ENCODE measurements around the gene RHBDF2. TPM values are rescaled to one million over a fixed set of nuclear protein-coding genes. Genes with fewer than 3 reads are reported as not detected.
"Not testable (repeated sequence)": the region's sequence is repeated elsewhere in the genome, so short reads cannot be mapped to it uniquely, and the experiment has no call there.

RHBDF2 gene
- total RNA-seq, 1 experiment from 2014 or later = 46.5 TPM

DNA sequence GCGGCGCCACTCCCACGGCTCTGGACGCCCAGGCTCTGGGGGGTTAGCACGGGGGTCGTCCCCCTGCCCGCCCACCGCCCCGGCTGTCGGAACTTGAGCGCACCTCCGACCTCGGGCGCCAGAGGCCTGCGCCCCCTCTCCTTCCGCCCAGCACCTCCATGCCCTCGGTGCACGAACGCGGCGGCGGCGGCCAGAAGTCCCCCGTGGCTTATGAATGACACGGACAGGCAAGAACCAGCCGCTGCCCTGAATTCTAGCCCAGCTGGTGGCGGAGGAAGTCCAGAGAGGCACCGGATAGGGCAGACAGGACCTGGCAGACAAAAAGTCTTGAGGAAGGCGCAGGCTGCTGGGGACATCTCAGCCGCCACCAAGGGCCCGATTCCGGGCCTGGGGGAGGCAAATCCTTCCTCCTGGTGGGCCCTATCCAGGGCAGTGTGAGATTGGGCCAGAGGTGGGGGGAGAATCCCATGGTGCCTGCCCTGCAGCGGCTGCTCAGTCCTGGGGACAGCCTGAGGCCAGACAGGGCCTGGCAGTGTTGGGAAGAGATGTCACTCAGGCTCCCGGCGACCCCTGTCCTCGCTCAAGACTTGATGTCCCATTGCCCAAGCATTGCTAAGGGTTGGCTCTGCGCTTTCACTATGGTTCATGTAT lies 37.2 kb upstream of the RHBDF2 start:
- DNase-seq (ENCODE audit: low spot score) = no peak

DNA sequence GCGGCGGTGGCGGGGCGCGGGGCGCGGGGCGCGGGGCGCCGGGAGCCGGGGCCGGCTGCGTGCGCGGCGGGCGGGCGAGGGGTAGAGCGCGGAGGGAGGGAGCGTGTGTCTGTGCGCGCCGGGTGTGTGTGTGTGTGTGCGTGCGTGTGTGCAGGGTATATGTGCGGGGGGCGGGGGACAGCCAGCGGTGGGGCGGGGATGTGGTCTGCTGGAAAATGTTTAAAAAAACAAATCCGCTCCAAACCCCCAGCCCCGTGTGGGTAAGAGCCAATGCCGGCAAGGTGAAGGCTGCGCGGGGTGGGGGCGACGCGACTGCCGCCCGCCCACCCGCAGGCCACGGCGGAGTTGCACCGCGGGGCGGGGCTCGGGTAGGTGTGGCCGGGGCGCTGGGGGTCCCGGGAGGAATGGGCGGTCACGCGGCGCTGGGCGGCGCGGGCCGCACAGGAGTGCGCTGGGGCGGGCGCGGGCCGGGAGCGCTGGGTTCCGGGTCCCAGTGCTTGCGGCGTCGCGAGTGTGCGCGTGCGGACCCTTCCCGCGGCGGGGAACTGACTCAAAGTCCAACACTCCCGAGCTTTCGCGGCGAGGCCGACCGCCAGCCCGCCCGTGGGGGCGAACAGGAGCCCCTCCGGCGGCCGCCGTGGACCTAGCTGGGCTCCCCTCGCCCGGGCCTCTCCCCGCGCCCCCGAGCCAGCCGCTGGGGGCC lies 36.5 kb upstream of the RHBDF2 start, which contains the start of gene CYGB:
TSS of gene CYGB (minus strand) at position 132 of the 703 bp plus-strand sequence. CDS start 167 bp downstream, outside the sequence.
- DNase-seq (ENCODE audit: low spot score) = no peak

DNA sequence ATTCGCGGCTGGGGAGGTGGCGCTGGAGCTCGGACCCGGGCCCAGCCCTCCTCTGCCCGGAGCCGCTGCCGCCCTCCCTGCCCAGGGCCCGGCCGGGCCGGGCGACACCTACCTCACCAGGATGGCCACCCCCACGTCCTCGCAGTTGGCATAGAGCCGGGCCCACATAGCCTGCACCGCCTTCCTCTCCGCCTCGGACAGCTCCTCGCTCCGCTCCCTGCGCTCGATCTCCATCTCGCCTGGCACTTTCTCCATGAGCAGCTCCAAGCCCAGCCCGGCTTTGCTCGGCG lies 36.0 kb upstream of the RHBDF2 start:
- no peak for DNase-seq (ENCODE audit: low spot score)

DNA sequence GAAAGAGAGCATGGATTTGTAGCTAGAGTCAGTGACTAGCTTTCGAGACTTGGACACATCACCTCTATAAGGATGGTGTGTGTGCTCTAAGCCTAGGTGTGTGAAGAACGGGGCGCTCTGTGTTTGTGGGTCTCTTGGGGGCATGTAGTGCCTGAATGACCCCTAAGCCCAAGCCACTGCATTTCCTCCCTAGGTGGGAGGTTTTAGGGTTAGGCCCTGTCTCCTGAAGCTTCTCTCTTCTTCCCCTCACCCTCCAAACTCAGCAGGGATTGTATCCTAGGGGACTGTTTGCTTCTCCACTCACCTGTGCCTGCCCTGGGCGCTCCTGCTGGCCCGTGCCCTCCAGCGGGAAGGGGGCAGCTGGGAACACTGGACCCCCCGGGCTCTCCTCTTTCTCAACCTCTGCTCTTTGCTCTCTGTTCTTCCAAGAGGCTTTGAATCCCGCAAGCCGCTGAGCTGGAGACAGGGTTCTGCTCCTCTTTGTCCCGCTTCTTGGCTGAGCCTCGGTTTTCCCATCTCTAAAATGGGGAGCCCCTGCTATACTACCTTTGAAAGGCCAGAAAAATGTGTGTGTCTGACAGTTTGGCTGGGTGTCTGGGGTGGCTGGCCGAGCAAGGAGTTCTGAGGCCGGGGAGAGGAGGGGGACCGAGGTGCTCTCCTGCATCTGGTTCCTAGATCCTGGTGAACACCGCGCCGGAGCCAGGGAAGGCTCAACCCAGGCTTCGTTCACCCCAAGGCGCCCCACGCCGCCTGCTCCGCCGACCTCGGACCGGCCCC lies 35.5 kb upstream of the RHBDF2 start:
- DNase-seq (ENCODE audit: low spot score) = no peak

DNA sequence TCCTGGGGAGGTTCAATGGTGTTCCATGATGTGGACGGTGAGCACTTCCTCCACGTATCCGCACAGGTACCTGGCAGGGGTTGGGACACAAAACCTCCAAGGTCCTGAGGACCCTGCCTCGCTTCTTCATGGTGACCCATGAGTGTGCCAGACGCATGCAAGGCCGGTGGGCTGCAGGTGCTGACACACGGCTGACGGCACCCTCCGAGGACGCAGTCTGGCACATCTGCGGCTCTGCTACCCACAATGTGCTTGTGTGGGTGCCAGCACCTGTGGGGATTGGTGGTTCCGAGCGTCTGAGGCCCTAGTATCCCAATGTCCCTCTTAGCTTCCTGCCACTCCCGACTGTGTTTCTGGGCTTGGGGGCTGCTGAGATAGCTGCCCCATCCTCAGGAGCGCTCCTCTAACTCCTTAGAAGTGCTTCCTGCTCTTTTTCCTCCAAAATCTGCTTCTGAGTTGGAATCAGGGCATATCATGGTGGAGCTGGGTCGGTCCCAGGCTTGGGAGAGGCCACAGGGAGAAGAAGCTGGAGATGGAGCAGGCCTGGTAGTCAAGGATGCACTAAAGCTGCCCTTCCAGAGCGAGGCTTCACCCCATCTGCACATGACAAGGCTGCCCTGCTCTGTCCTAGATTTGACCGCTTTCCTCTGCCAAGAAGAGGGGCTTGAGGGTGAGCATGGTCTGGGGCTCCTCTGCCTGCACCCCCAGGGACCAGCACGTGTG lies 34.7 kb upstream of the RHBDF2 start:
- no peak for DNase-seq (ENCODE audit: low spot score)

DNA sequence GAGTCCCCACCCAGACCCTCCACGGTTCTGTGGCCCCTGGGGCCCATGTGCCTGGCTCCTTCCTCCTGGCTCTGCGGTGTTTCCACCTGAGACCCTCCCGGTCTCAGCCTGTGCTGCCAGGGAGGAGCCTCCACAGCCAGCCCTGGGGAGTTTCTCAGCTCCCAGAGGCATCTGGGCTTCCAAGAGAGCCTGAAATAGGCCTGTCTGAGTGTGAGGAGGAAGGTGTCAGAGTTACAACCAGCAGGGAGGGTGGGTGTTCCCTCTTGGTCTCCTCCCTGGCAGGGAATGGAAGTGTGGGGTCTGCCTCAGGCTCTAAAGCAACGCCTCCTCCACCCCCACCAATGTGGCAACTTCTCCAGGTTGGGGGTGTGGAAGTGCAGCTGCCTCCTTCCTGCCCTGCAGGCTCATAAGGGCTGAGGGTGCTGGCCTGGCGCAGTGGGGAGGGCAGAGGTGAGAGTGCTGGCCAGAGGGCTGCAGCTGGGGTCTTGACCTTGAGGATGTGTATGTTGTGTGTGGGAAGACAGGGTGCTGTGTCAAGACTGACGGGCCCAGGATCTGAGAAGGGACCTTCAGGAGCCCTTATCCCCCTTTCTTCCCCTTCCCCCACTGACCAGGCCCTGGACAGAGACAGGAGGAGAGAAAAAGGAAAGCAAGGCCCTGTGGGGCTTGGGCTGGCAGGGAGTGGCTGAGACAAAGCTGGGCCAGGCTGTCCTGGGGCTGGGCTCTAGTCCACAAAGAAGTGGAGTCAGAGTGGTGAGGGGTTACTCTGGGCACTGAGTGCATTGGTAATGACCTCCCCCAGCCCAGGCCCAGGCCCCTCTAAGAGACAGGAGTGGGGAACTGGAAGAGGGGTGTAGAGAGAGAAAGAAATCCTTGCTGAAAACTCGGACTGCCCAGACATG lies 33.9 kb upstream of the RHBDF2 start:
- no peak for DNase-seq (ENCODE audit: low spot score)

DNA sequence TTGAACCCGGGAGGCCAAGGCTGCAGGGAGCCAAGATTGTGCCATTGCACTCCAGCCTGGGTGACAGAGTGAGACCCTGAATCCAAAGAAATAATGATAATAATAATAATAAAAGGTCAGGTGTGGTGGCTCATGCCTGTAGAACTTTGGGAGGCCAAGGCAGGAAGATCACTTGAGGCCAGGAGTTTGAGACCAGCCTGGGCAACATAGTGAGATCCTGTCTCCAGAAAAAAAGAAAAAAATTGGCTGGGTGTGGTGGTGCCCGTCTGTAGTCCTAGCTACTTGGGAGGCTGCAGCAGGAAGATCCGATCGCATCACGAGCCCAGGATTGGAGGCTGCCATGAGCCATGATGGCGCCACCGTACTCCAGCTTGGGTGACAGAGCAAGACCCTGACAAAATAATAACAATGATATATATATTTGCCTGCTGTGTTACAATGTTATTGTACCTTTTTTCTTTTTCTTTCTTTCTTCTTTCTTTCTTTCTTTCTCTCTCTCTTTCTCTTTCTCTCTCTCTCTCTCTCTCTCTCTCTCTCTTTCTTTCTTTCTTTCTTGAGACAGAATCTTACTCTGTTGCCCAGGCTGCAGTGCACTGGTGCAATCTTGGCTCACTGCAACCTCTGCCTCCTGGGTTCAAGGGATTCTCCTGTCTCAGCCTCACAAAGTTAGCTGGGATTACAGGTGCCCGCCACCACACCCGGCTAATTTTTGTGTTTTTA lies 32.6 kb upstream of the RHBDF2 start:
- not testable (repeated sequence) for DNase-seq (ENCODE audit: low spot score)

DNA sequence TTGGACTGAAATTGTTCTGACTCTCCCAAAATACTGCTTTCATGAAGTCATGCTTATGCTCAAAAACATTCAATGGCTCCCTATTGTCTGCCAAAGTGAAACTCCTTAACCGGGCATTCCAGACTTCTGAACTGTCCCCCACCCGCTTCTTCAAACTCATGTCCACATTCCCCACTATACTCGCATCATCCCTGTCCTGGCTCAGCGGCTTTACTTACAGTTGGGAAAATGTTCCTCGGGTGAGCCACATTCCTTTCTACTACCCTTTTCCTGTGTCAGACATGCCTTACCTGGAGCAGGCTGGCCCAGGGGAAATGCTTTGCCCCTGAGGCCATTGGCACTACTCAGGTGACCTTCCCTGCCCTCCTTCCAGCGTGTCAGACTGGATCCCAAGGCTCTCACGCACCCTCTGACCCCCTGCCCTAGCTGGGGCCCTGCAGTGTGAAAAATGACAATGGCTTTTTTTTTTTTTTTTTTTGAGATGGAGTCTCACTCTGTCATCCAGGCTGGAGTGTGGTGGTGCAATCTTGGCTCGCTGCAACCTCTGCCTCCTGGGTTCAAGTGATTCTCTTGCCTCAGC lies 30.9 kb upstream of the RHBDF2 start:
- DNase-seq (ENCODE audit: low spot score) = no peak

GRCh38 chr17:76531486-76532038 lies 30.3 kb upstream of the RHBDF2 start:
- no peak for DNase-seq (ENCODE audit: low spot score)

DNA sequence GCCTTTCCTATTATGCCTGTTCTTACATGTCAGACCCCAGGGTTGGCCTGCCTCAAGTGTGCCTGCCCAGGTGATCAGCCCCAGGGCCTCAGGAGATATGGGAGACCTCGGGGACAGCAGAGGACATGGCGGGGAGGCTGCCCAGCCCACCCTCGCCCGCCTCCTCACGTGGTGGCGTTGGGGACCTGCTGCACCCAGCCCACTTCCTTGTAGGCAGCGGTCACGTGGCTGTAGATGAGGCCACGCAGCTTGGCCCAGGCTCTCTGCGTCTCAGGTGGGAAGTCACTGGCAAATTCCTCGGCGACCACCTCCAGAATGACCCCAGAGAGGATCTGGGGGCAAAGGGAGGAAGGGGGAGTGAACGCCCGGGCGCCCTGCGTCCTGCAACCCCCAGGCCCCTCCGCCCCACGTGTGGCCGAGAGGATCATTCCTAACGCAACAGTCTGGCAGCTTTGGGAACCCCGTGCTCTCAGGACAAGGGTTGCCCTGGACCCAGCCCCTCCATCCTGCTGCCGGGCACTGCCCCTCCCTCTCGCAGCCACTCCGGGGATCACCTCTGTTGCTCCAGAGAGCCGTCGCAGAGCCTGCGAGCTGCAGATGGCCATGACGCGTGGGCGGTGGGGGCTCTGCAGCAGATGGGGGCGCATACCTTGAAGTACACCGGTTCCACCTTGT lies 29.7 kb upstream of the RHBDF2 start:
- DNase-seq (ENCODE audit: low spot score) = no peak

- DNase-seq (ENCODE audit: low spot score) = no peak
Observed at GRCh38 chr17:76530095-76530723, 29.0 kb upstream of the RHBDF2 start.

GRCh38 chr17:76529224-76530094 lies 28.2 kb upstream of the RHBDF2 start:
- DNase-seq (ENCODE audit: low spot score) = no peak

DNA sequence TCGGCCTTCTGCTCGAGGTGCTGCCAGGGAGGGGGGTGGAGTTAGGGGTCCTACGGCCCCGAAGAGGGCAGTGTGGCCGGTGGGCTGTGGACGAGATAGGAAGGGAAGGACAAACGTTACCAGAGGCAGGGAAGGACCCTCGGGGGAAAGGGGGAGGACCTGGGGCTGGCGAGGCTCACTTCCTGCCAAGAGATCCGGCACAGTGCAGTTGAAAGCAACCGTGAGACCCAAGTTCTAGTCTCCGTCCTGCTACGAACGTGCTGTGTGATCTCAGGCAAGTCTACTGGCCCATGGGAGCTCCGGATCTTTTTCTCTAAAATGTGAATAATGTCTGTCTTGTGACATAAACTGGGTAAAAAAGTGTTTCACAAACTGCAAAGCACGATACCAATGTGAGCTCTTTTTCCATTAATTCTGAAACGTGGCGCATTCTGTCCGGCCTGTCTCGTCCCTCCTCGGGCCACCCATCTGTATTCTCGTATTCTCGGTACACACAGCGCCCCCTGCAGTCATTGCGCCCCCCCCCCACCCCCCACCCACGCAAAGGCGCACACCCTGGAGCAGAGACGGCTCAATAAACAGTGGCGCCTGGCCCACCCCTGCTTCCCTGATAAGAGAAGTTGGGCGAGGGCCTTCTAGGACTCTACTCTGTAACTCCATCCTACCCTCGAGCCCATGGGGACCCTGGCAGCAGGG lies 27.5 kb upstream of the RHBDF2 start:
- no peak for DNase-seq (ENCODE audit: low spot score)

- DNase-seq (ENCODE audit: low spot score) = no peak
Observed at GRCh38 chr17:76528156-76528527, 26.9 kb upstream of the RHBDF2 start.

DNA sequence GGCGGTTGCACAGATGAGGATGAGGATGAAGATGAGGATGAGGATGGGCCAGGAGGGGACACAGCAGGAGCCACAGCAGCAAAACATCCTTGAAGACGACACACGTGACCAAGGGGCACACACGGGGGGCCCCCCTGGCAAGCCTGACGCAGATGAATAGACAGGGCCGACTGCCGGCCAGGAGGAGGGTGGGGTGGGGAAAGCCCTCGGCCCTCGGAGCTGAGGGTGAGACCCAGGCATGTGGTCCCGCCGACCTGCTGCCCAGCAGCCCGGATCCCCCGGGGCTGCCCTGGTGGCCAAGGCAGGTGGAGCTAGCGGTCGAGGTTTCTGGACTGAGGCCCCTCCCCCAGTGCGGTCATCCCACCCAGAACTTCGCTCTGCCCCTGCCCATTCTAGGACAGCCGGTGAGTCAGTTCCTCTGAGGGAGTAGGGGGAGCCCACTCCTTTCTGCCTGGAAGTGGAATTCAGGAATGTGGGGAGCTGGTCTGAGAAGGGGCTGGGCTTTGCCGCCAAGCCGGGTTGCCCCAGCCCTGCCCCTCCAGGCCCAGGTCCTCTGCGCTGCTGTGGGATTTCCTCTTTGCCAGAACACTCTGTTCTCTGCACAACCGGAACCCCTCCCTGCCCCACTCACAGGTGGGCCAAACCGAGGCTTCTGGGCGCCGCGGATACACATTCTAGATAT lies 26.3 kb upstream of the RHBDF2 start:
- DNase-seq (ENCODE audit: low spot score) = no peak

DNA sequence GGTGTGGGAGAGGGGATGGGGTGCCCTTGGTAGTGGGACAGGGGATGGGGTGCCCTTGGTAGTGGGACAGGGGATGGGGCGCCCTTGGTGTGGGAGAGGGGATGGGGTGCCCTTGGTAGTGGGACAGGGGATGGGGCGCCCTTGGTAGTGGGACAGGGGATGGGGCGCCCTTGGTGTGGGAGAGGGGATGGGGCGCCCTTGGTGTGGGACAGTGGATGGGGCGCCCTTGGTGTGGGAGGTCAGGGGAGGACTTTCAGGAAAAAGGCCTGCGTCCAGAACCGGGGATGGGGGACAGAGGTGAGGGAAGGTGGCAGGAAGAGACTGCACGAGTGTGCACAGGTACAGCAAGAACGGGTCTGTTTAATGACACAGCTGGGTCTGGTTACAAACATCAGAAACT lies 25.8 kb upstream of the RHBDF2 start:
- not testable (repeated sequence) for DNase-seq (ENCODE audit: low spot score)

DNA sequence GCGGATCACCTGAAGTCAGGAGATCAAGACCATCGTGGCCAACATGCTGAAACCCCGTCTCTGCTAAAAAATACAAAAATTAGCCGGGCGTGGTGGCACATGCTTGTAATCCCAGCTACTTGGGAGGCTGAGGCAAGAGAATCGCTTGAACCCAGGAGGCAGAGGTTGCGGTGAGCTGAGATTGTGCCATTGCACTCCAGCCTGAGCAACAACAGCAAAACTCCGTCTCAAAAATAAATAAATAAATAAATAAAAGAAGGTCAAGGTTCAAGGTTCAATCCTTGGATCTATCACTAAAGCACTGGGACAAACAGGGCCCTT lies 24.2 kb upstream of the RHBDF2 start:
- not testable (repeated sequence) for DNase-seq (ENCODE audit: low spot score)
